HepG2 (cell line): ENCODE measurements around the gene ANKRD18B. TPM values are rescaled to one million over a fixed set of nuclear protein-coding genes. Genes with fewer than 3 reads are reported as not detected.

ENCODE experiments used
- ATAC-seq: fragments of 200-7000 bp; cut with Tn5 transposase; 3 replicates; pipeline ENCODE4 v1.9.1; 2020; ENCODE audit warnings: mild to moderate bottlenecking, moderate library complexity
- BruUV-seq: library from RNA; stranded (reverse); fragments of 400-500 nt; replicated peaks from 2 replicates; lab custom pipeline; 2021; lab: Mats Ljungman, UMichigan
- CTCF ChIA-PET: fragments of 300-600 bp; formaldehyde crosslinking; extraction: SDS; loops from one replicate; lab custom pipeline; 2021; ENCODE audit warnings: low total read pairs, inconsistent platforms, low intra/inter-chr PET ratio; lab: Yijun Ruan, JAX
- POLR2A ChIA-PET: fragments of 350-600 bp; sonication (Branson Sonifier 250); formaldehyde crosslinking; loops from one replicate; lab custom pipeline; 2020; ENCODE audit warnings: antibody characterized with exemption, inconsistent platforms; lab: Yijun Ruan, JAX
- DNase-seq: peaks from one replicate; pipeline ENCODE4 v3.0.0-alpha.2; 2015; ENCODE audit warnings: low spot score
- FAIRE-seq: peaks from 3 replicates; lab custom pipeline; 2011; peaks lifted over from hg19 to GRCh38; lab: Jason Lieb, UNC
- H2AFZ ChIP-seq: one replicate; pipeline ENCODE4 v1.6.1; 2011; ENCODE audit warnings: low read length, inconsistent platforms
- H3K27ac ChIP-seq: fragments of 300-600 bp; 3 replicates; pipeline ENCODE4 v1.8.0; 2011; ENCODE audit warnings: mixed run types, mild to moderate bottlenecking, mixed read lengths, low read length, inconsistent platforms; ENCODE audit not compliant: insufficient read depth; ENCODE audit errors: extremely low read length
- H3K27me3 ChIP-seq, 2 experiments: fragments of 200-600 bp in 1 of 2; 2 replicates in 1 of 2; 3 replicates in 1 of 2; pipeline versions ENCODE4 v1.6.0 to v1.8.0; 2011; ENCODE audit warnings: low read length in 2 of 2, mild to moderate bottlenecking in 2 of 2, moderate library complexity in 2 of 2, inconsistent platforms in 1 of 2; ENCODE audit not compliant: insufficient read depth in 2 of 2, control insufficient read depth in 1 of 2
- H3K36me3 ChIP-seq, 2 experiments: fragments of 200-600 bp in 1 of 2; replicated peaks in 1 of 2; 2 replicates in 1 of 2; 3 replicates in 1 of 2; pipeline versions ENCODE4 v1.5.1 to v1.8.0; 2011; ENCODE audit warnings: low read length in 2 of 2, inconsistent platforms in 1 of 2; ENCODE audit not compliant: insufficient read depth in 2 of 2, control insufficient read depth in 1 of 2
- H3K4me1 ChIP-seq: 2 replicates; pipeline ENCODE4 v1.5.1; 2012; ENCODE audit warnings: low read length, inconsistent platforms; ENCODE audit not compliant: insufficient read depth
- H3K4me2 ChIP-seq: 2 replicates; pipeline ENCODE4 v1.6.0; 2011; ENCODE audit warnings: low read depth, low read length, inconsistent platforms
- H3K4me3 ChIP-seq, 3 experiments: fragments of 200-600 bp in 1 of 3; sonication (generic), shearing (Covaris generic) in 1 of 3; replicated peaks in 1 of 3; 2 replicates each; pipeline ENCODE4 v1.5.1; 2011 to 2016; ENCODE audit warnings: low read length in 3 of 3, inconsistent platforms in 2 of 3, low read depth in 2 of 3, mild to moderate bottlenecking in 2 of 3, control low read depth in 1 of 3, mixed read lengths in 1 of 3; ENCODE audit not compliant: insufficient read depth in 1 of 3
- H3K79me2 ChIP-seq: one replicate; pipeline ENCODE4 v1.6.1; 2011; ENCODE audit warnings: low read length, inconsistent platforms; ENCODE audit not compliant: insufficient read depth
- H3K9ac ChIP-seq: 2 replicates; pipeline ENCODE4 v1.6.0; 2011; ENCODE audit warnings: mild to moderate bottlenecking, low read depth, low read length, inconsistent platforms; ENCODE audit not compliant: insufficient read depth
- H3K9me3 ChIP-seq: 2 replicates; pipeline ENCODE4 v1.5.1; 2012; ENCODE audit warnings: mild to moderate bottlenecking, low read length
- H4K20me1 ChIP-seq: 2 replicates; pipeline ENCODE4 v1.6.0; 2011; ENCODE audit warnings: inconsistent platforms, mild to moderate bottlenecking, low read length, moderate library complexity; ENCODE audit not compliant: insufficient read depth
- BCL3 ChIP-seq: sonication (generic); formaldehyde crosslinking; IDR thresholded peaks from 2 replicates; pipeline ENCODE4 v1.5.1; 2020; ENCODE audit warnings: mild to moderate bottlenecking, missing genetic modification reagents, moderate library complexity
- CTCF ChIP-seq: sonication (generic); formaldehyde crosslinking; IDR thresholded peaks from 2 replicates; pipeline ENCODE4 v1.5.0; 2020; ENCODE audit warnings: mild to moderate bottlenecking, missing genetic modification reagents, moderate library complexity
- E2F1 ChIP-seq: sonication (generic); formaldehyde crosslinking; IDR thresholded peaks from 2 replicates; pipeline ENCODE4 v1.5.0; 2020; ENCODE audit warnings: missing genetic modification reagents
- FIP1L1 ChIP-seq: fragments of 200-400 bp; formaldehyde crosslinking; IDR thresholded peaks from 2 replicates; pipeline ENCODE4 v1.6.1; 2018; ENCODE audit warnings: low read depth, mild to moderate bottlenecking, low read length, moderate library complexity, borderline replicate concordance; ENCODE audit not compliant: insufficient read depth
- MIXL1 ChIP-seq: IDR thresholded peaks from 2 replicates; pipeline ENCODE4 v1.6.1; 2016
- STAG1 ChIP-seq: sonication (generic); formaldehyde crosslinking; IDR thresholded peaks from 2 replicates; pipeline ENCODE4 v1.4.0; 2020; ENCODE audit warnings: missing genetic modification reagents
- TFDP2 ChIP-seq: sonication (generic); formaldehyde crosslinking; IDR thresholded peaks from 2 replicates; pipeline ENCODE4 v1.4.0; 2020; ENCODE audit warnings: missing genetic modification reagents
- TRIM24 ChIP-seq: sonication (generic); formaldehyde crosslinking; IDR thresholded peaks from 2 replicates; pipeline ENCODE4 v1.8.0; 2022; ENCODE audit warnings: mild to moderate bottlenecking, missing genetic modification reagents
- ZBTB39 ChIP-seq: sonication (generic); formaldehyde crosslinking; IDR thresholded peaks from 2 replicates; pipeline ENCODE4 v1.5.0; 2020; ENCODE audit warnings: missing genetic modification reagents
- ZNF138 ChIP-seq: sonication (generic); formaldehyde crosslinking; IDR thresholded peaks from 2 replicates; pipeline ENCODE4 v1.5.0; 2020; ENCODE audit warnings: mild to moderate bottlenecking, low read depth, missing genetic modification reagents
- ZNF263 ChIP-seq: sonication (generic); formaldehyde crosslinking; IDR thresholded peaks from 2 replicates; pipeline ENCODE4 v1.4.0; 2020; ENCODE audit warnings: missing genetic modification reagents
- ZNF501 ChIP-seq: sonication (generic); formaldehyde crosslinking; IDR thresholded peaks from 2 replicates; pipeline ENCODE4 v1.5.1; 2020; ENCODE audit warnings: mild to moderate bottlenecking, moderate library complexity, missing genetic modification reagents
- WGBS: methylation state at CpG from one replicate; pipeline ENCODE4 v1.1.6; 2017; ENCODE audit warnings: low lambda C conversion rate; 5-methylcytosine and 5-hydroxymethylcytosine counted together
- in situ Hi-C: cut with HindIII; loops from 2 replicates; pipeline ENCODE4 v1.10.0; 2017; ENCODE audit warnings: low pct_unique_long_range_greater_than_20kb; ENCODE audit not compliant: extremely low pct_ligation_motif_present
- intact Hi-C: fragments of 100-400 bp; cut with micrococcal nuclease; formaldehyde crosslinking; loops from one replicate; pipeline ENCODE4 v1.10.0; 2022; ENCODE audit not compliant: unreplicated experiment
- polyA plus RNA-seq, 8 experiments: library from polyadenylated mRNA; depleted of rRNA in 3 of 8; stranded (reverse) in 7 of 8; unstranded in 1 of 8; fragments of >200 nt; fragmentation: Illumina TruSeq in 4 of 8; extraction: Trizol in 4 of 8; gene quantifications; 2 replicates each; pipeline versions ENCODE4 v1.2.1 to v1.2.3, GENCODE V29; 2011 to 2016; ENCODE audit warnings: low read depth in 4 of 8, missing spikeins in 1 of 8, mixed read lengths in 1 of 8; ENCODE audit not compliant: insufficient read depth in 1 of 8
- total RNA-seq, 5 experiments: library from RNA; depleted of rRNA; stranded (reverse); fragments of >200 nt; fragmentation: Illumina TruSeq; extraction: Trizol; gene quantifications; 2 replicates each; pipeline ENCODE4 v1.2.3, GENCODE V29; 2016; ENCODE audit warnings: low read depth in 1 of 5

Gene ANKRD18B
- total and polyA plus RNA-seq, 2 of the 13 experiments (the other 11 are each of a cell fraction or from before 2014, with no cell fraction given), result 0.57 to 1.4 TPM

- H3K36me3 ChIP-seq, result no peaks in the 10 kb centered on the region
- intact Hi-C loops (loop anchor here (5.0 kb wide), 1 partner anchor 115 kb away; the partner anchor contains the start of gene AQP7), in situ Hi-C loops (no loop called here)
- H3K79me2 ChIP-seq, result no peaks in the 10 kb centered on the region
- TF ChIP-seq STAG1 (CRISPR knock-in tag) (peak; percentile 12; the same call in 1 of the 2 replicates), TRIM24 (CRISPR knock-in tag) (no peak), ZNF501 (CRISPR knock-in tag) (no peak), ZNF138 (no peak), ZBTB39 (no peak), TFDP2 (CRISPR knock-in tag) (no peak), ZNF263 (CRISPR knock-in tag) (no peak), MIXL1 (0 out of 2 replicates have a peak, but pooled peaks have one; percentile 10), E2F1 (CRISPR knock-in tag) (no peak), FIP1L1 (no peak), CTCF (peak; percentile 48), BCL3 (no peak)
- 34% methylated on average over 2 of the region's 2 CpGs for WGBS
- 0 out of 2 replicates have a peak, but pooled peaks cover 6% of the 10 kb centered on the region for H3K4me1 ChIP-seq
- ChIA-PET CTCF (interaction anchor here (1.2 kb wide), 1 partner anchor 114 kb away, joined by 7 read pairs; no protein-coding TSS in a partner anchor), POLR2A (no interaction called here)
- DNase-seq (peak; percentile 21), FAIRE-seq (no peak), ATAC-seq (peak; percentile 54; the same call in 2 of the 3 replicates)
- no peak overlapping the region for H3K4me2 ChIP-seq
- no peak overlapping the region for H3K9ac ChIP-seq
- no peak overlapping the region for H3K27ac ChIP-seq
- H3K9me3 ChIP-seq, result peaks cover 9% of the 10 kb centered on the region; the same call in 1 of the 2 replicates
- H3K4me3 ChIP-seq, result no peak overlapping the region
- no peaks in the 10 kb centered on the region for H3K27me3 ChIP-seq
- H4K20me1 ChIP-seq, result no peaks in the 10 kb centered on the region
- H2AFZ ChIP-seq, result no peak overlapping the region
- no TSS peak for BruUV-seq
Measured at GRCh38 chr9:33517373-33517772, 6.7 kb upstream of the ANKRD18B start.
